ENCODE measurements around the gene MARCHF4. TPM values are rescaled to one million over a fixed set of nuclear protein-coding genes. Genes with fewer than 3 reads are reported as not detected.
A peak's percentile ranks its signal among the peaks of the same experiment; 100 is the strongest.

MARCHF4 gene
- total and polyA plus RNA-seq, 8 donors, result 0.10 to 0.55 (median 0.40) TPM; not detected in 4

- Histone ChIP-seq H3K27ac (no peak overlapping the region), H3K4me1 (no peaks in the 10 kb centered on the region), H3K9me3 (peaks cover 0 to 3% (median 0%) of the 10 kb centered on the region in 4 donors), H3K36me3 (no peaks in the 10 kb centered on the region), H3K4me3 (no peak overlapping the region), H3K27me3 (peaks cover 0 to 29% (median 0%) of the 10 kb centered on the region in 3 donors)
- TF ChIP-seq POLR2AphosphoS5 (IDR thresholded peaks at IDR 0.05), result no peak
- TF ChIP-seq POLR2A (IDR thresholded peaks at IDR 0.05), result no peak
- TF ChIP-seq CTCF (IDR thresholded peaks at IDR 0.05), result no peak
- no peak for TF ChIP-seq EP300 (IDR thresholded peaks at IDR 0.05)
- WGBS, 5 donors, result 65 to 87% (median 77%) methylated on average over 5 of the region's 5 CpGs
- DNase-seq, result no peak
- intact Hi-C loops (cut with DNase I; ENCODE audit: low total_unique reads), result no loop called here
Measured at GRCh38 chr2:216379977-216380376, 7.7 kb upstream of the MARCHF4 start.

- 80 to 90% (median 83%) methylated on average over 1 of the region's 1 CpG for WGBS, 5 donors
- Histone ChIP-seq H3K27me3 (peaks cover 9 to 75% (median 32%) of the 10 kb centered on the region in 3 donors), H3K4me1 (peaks cover 13 to 19% (median 17%) of the 10 kb centered on the region in 4 donors), H3K36me3 (no peaks in the 10 kb centered on the region), H3K9me3 (no peaks in the 10 kb centered on the region), H3K27ac (no peak overlapping the region), H3K4me3 (no peak overlapping the region)
- TF ChIP-seq CTCF (IDR thresholded peaks at IDR 0.05) (no peak), EP300 (IDR thresholded peaks at IDR 0.05) (no peak), POLR2AphosphoS5 (IDR thresholded peaks at IDR 0.05) (no peak), POLR2A (IDR thresholded peaks at IDR 0.05) (no peak)
- intact Hi-C loops (cut with DNase I; ENCODE audit: low total_unique reads), result no loop called here
- no peak for DNase-seq
Measured at GRCh38 chr2:216375286-216375685, 3.0 kb upstream of the MARCHF4 start.

- Histone ChIP-seq H3K36me3 (no peaks in the 10 kb centered on the region), H3K9me3 (no peaks in the 10 kb centered on the region), H3K4me1 (peaks cover 13 to 19% (median 17%) of the 10 kb centered on the region in 4 donors), H3K27me3 (peaks cover 9 to 81% (median 42%) of the 10 kb centered on the region in 3 donors), H3K27ac (no peak overlapping the region), H3K4me3 (no peak overlapping the region)
- intact Hi-C loops (cut with DNase I; ENCODE audit: low total_unique reads), result no loop called here
- TF ChIP-seq CTCF (IDR thresholded peaks at IDR 0.05), result no peak
- no peak for TF ChIP-seq POLR2AphosphoS5 (IDR thresholded peaks at IDR 0.05)
- TF ChIP-seq POLR2A (IDR thresholded peaks at IDR 0.05), result no peak
- no peak for TF ChIP-seq EP300 (IDR thresholded peaks at IDR 0.05)
- DNase-seq, result no peak
Measured at GRCh38 chr2:216373896-216374295, 1.6 kb upstream of the MARCHF4 start.

- TF ChIP-seq CTCF (IDR thresholded peaks at IDR 0.05) (no peak), EP300 (IDR thresholded peaks at IDR 0.05) (no peak), POLR2AphosphoS5 (IDR thresholded peaks at IDR 0.05) (no peak), POLR2A (IDR thresholded peaks at IDR 0.05) (no peak)
Measured at GRCh38 chr2:216372761-216373291, 543 bp upstream of the MARCHF4 start.

More at GRCh38 chr2:216372761-216373291, 543 bp upstream of the MARCHF4 start:
- no peaks in the 10 kb centered on the region for H3K9me3 ChIP-seq
- H3K4me3 ChIP-seq, result peak overlapping the region in 2 of 4 donors; percentile 19 to 29
- intact Hi-C loops (cut with DNase I; ENCODE audit: low total_unique reads), result no loop called here
- no peaks in the 10 kb centered on the region for H3K36me3 ChIP-seq
- peaks cover 13 to 19% (median 17%) of the 10 kb centered on the region in 4 donors for H3K4me1 ChIP-seq
- H3K27me3 ChIP-seq, result peaks cover 9 to 81% (median 42%) of the 10 kb centered on the region in 3 donors
- no peak overlapping the region for H3K27ac ChIP-seq
- 29 to 37% (median 34%) methylated on average over 6 of the region's 6 CpGs for WGBS, 5 donors
- DNase-seq, result no peak

Data from stomach (tissue), 9 donors.